ENCODE measurements around the gene DPYSL4. TPM values are rescaled to one million over a fixed set of nuclear protein-coding genes. Genes with fewer than 3 reads are reported as not detected.

Gene DPYSL4
- total RNA-seq, 1 donor from 2014 or later = 17.7 TPM

DNA sequence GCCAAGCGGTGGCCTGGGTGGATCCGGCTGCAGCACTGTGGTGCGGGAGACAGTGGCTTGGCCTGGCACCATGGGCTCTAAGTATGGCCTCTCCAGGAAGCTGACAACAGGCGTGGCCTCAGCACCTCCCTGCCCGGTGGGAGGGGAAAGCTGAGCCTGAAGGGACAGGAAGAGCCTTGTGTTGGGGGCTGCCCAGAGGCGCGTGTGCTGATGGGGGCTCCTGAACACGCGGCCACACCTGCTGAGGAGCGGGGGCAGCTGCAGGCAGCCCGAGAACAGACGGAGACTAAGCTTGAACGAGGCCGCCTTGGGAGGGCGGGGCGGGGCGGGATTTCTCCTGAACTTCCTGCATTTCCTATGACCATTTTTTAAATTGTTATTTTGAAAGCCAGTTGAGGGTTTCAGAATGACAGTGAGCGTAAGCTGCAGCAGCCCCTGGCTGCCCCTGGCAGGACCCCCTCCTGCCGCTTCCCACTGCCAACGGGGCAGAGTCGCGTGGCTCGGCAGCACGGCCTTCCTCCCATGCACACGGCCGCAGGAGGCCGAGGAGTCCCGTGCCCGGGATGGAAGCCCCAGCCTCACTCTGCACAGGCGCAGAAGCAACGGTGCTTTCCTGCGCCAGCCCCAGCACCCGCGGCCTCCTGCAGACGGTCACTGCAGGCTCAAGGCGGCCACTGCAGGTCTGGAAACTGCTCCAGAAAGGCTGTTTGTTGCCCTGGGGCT is 43.2 kb downstream of the DPYSL4 start:
- H3K9me3 ChIP-seq (ENCODE audit: low read depth) = no peaks in the 10 kb centered on the region
- no peaks in the 10 kb centered on the region for H4K20me1 ChIP-seq (ENCODE audit: low read depth)
- peaks cover 6% of the 10 kb centered on the region for H3K27me3 Mint-ChIP-seq (ENCODE audit: insufficient read depth, low read depth)
- no peaks in the 10 kb centered on the region for H3F3A ChIP-seq (ENCODE audit: low read depth)
- peaks cover 16% of the 10 kb centered on the region for H3K4me1 Mint-ChIP-seq
- no peaks in the 10 kb centered on the region for H3K4me1 ChIP-seq
- H3K27ac Mint-ChIP-seq = peak overlapping the region; percentile 83
- TF ChIP-seq EZH2phosphoT487 (IDR thresholded peaks at IDR 0.05) = no peak
- TF ChIP-seq EZH2 (IDR thresholded peaks at IDR 0.05) = no peak
- TF ChIP-seq, protein P1, sequence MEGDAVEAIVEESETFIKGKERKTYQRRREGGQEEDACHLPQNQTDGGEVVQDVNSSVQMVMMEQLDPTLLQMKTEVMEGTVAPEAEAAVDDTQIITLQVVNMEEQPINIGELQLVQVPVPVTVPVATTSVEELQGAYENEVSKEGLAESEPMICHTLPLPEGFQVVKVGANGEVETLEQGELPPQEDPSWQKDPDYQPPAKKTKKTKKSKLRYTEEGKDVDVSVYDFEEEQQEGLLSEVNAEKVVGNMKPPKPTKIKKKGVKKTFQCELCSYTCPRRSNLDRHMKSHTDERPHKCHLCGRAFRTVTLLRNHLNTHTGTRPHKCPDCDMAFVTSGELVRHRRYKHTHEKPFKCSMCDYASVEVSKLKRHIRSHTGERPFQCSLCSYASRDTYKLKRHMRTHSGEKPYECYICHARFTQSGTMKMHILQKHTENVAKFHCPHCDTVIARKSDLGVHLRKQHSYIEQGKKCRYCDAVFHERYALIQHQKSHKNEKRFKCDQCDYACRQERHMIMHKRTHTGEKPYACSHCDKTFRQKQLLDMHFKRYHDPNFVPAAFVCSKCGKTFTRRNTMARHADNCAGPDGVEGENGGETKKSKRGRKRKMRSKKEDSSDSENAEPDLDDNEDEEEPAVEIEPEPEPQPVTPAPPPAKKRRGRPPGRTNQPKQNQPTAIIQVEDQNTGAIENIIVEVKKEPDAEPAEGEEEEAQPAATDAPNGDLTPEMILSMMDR (IDR thresholded peaks at IDR 0.05) = no peak
- H3K9ac ChIP-seq = no peak overlapping the region
- no peak overlapping the region for H2AFZ ChIP-seq (replicated peaks)
- no peak overlapping the region for H3K4me3 ChIP-seq
- no peaks in the 10 kb centered on the region for H3K36me3 ChIP-seq
- no peak overlapping the region for H3K4me3 Mint-ChIP-seq
- no peaks in the 10 kb centered on the region for H3K79me2 ChIP-seq (ENCODE audit: low read depth)
- no peaks in the 10 kb centered on the region for H3K27me3 ChIP-seq
- no peak for DNase-seq (ENCODE audit: low spot score)
- peaks cover 5% of the 10 kb centered on the region for H3K36me3 Mint-ChIP-seq
- H3K27ac ChIP-seq = no peak overlapping the region
- peaks cover 2% of the 10 kb centered on the region for H3K9me3 Mint-ChIP-seq
- no peak overlapping the region for H3K4me2 ChIP-seq

DNA sequence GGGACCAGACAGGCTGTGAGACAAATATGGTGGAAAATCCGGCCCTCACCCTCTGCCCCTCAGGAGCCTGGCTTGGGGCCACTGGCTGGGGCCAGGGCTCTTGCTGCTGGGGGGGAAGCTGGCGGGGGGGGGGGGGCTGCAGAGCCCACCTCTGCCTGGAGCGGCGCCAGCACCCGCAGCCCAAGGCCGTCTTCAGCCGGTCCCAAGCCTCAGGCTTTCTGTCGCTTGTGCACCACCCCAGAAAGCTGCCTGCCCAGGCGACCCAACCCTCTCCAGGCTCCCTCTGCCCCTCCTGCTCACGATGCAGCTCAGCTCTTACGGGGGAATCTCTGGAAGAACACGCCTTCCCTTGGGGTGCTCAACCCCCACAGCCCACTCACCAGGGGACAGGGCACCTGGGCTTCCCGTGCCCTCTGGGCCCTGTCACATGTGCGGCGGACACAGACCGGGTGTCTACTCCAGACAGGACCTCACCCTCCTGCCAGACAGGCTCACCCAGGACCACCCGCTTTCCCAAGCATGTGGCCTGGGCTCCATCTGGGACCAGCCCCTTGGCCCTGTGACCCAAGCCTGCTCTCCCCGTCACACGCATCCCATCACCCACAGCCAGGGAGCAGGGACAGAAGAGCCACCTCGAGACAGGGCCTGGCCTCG is 43.9 kb downstream of the DPYSL4 start:
- H3K27me3 Mint-ChIP-seq (ENCODE audit: insufficient read depth, low read depth) = peaks cover 6% of the 10 kb centered on the region
- Histone ChIP-seq H3K9ac (no peak overlapping the region), H3K27ac (no peak overlapping the region), H2AFZ (replicated peaks) (no peak overlapping the region), H3K4me2 (no peak overlapping the region), H3K27me3 (no peaks in the 10 kb centered on the region), H3K36me3 (no peaks in the 10 kb centered on the region), H3K9me3 (ENCODE audit: low read depth) (no peaks in the 10 kb centered on the region), H3F3A (ENCODE audit: low read depth) (no peaks in the 10 kb centered on the region), H4K20me1 (ENCODE audit: low read depth) (no peaks in the 10 kb centered on the region), H3K4me3 (no peak overlapping the region), H3K79me2 (ENCODE audit: low read depth) (no peaks in the 10 kb centered on the region), H3K4me1 (no peaks in the 10 kb centered on the region)
- peak overlapping the region; percentile 69 for H3K27ac Mint-ChIP-seq
- TF ChIP-seq, protein P1 (IDR thresholded peaks at IDR 0.05) = no peak
- TF ChIP-seq EZH2 (IDR thresholded peaks at IDR 0.05) (no peak), EZH2phosphoT487 (IDR thresholded peaks at IDR 0.05) (no peak)
- no peak for DNase-seq (ENCODE audit: low spot score)
- H3K4me3 Mint-ChIP-seq = no peak overlapping the region
- H3K36me3 Mint-ChIP-seq = peaks cover 5% of the 10 kb centered on the region
- H3K9me3 Mint-ChIP-seq = peaks cover 2% of the 10 kb centered on the region
- peaks cover 16% of the 10 kb centered on the region for H3K4me1 Mint-ChIP-seq

DNA sequence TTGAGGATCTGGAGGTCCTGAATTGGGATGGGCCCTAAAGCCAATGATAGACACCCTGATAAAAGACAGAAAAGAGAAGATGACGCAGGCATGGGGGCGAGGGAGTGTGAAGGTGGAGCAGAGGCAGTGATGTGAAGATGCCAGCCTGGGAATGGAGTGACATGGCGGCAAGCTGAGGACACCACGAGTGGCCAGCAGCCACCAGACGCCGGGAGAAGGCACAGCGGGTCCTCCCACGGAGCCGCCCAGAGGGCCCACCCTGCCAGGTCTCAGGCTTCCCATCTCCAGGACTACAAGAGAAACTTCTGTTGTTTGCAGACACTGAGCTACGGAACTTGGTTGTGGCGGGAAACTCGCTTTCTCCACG is 44.9 kb downstream of the DPYSL4 start:
- peaks cover 2% of the 10 kb centered on the region for H3K9me3 Mint-ChIP-seq
- peaks cover 6% of the 10 kb centered on the region for H3K27me3 Mint-ChIP-seq (ENCODE audit: insufficient read depth, low read depth)
- Histone ChIP-seq H3K27ac (no peak overlapping the region), H3K9ac (no peak overlapping the region), H4K20me1 (ENCODE audit: low read depth) (no peaks in the 10 kb centered on the region), H3K4me3 (no peak overlapping the region), H3K4me2 (no peak overlapping the region), H3F3A (ENCODE audit: low read depth) (no peaks in the 10 kb centered on the region), H3K9me3 (ENCODE audit: low read depth) (no peaks in the 10 kb centered on the region), H3K36me3 (no peaks in the 10 kb centered on the region), H2AFZ (replicated peaks) (no peak overlapping the region), H3K79me2 (ENCODE audit: low read depth) (no peaks in the 10 kb centered on the region), H3K27me3 (no peaks in the 10 kb centered on the region), H3K4me1 (no peaks in the 10 kb centered on the region)
- DNase-seq (ENCODE audit: low spot score) = no peak
- H3K4me1 Mint-ChIP-seq = peaks cover 16% of the 10 kb centered on the region
- H3K36me3 Mint-ChIP-seq = peaks cover 5% of the 10 kb centered on the region
- H3K4me3 Mint-ChIP-seq = no peak overlapping the region
- TF ChIP-seq, protein P1 (IDR thresholded peaks at IDR 0.05) = no peak
- TF ChIP-seq EZH2phosphoT487 (IDR thresholded peaks at IDR 0.05) (no peak), EZH2 (IDR thresholded peaks at IDR 0.05) (no peak)
- H3K27ac Mint-ChIP-seq = no peak overlapping the region
